Kidney epithelial cell (primary cell): Measurements from ENCODE around the gene RFX3. TPM values are rescaled to one million over a fixed set of nuclear protein-coding genes. Genes with fewer than 3 reads are reported as not detected.
"Not testable (repeated sequence)": the region's sequence is repeated elsewhere in the genome, so short reads cannot be mapped to it uniquely, and the experiment has no call there.

Experiments
- DNase-seq: peaks from one replicate; pipeline ENCODE4 v3.0.0-alpha.2; 2010; ENCODE audit warnings: low read depth
- H3K27me3 ChIP-seq: 2 replicates; pipeline ENCODE4 v1.6.0; 2011; ENCODE audit warnings: low read length; ENCODE audit not compliant: control insufficient read depth, insufficient read depth
- H3K36me3 ChIP-seq: 2 replicates; pipeline ENCODE4 v1.5.1; 2011; ENCODE audit warnings: low read length; ENCODE audit not compliant: control insufficient read depth, insufficient read depth
- H3K4me3 ChIP-seq: 2 replicates; pipeline ENCODE4 v1.5.1; 2011; ENCODE audit warnings: low read depth, mild to moderate bottlenecking, control low read depth, low read length
- total RNA-seq: library from RNA; depleted of rRNA; stranded (reverse); fragments of >200 nt; gene quantifications from 2 replicates; pipeline ENCODE4 v1.2.3, GENCODE V29; 2015
- TF ChIP-seq, protein P1 (sequence below): IDR thresholded peaks from 2 replicates; pipeline ENCODE4 v1.5.1; 2011; ENCODE audit warnings: mild to moderate bottlenecking, moderate library complexity, low read length, control low read depth, inconsistent platforms; ENCODE audit not compliant: insufficient read depth, poor library complexity, severe bottlenecking

RFX3 gene
- total RNA-seq, 1 donor from 2014 or later, result 5.6 TPM

DNA sequence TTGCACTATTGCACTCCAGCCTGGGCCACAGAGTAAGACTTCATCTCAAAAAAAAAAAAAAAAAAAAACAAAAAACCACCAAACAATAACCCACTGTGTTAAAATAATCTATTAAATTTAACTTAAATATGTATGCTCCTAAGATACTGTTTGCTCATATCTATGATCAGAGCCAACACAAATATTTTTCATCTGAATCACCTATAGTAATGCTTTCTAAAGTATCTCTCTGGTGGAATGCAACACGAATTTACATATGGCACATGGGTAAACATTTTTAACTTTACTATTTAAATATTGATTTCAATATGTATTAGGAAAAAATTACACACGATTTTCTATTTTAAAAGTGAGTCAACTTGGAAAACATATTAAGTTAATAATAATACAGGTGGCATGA lies 196.4 kb downstream of the RFX3 start:
- TF ChIP-seq, protein P1, sequence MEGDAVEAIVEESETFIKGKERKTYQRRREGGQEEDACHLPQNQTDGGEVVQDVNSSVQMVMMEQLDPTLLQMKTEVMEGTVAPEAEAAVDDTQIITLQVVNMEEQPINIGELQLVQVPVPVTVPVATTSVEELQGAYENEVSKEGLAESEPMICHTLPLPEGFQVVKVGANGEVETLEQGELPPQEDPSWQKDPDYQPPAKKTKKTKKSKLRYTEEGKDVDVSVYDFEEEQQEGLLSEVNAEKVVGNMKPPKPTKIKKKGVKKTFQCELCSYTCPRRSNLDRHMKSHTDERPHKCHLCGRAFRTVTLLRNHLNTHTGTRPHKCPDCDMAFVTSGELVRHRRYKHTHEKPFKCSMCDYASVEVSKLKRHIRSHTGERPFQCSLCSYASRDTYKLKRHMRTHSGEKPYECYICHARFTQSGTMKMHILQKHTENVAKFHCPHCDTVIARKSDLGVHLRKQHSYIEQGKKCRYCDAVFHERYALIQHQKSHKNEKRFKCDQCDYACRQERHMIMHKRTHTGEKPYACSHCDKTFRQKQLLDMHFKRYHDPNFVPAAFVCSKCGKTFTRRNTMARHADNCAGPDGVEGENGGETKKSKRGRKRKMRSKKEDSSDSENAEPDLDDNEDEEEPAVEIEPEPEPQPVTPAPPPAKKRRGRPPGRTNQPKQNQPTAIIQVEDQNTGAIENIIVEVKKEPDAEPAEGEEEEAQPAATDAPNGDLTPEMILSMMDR, result no peak
- H3K4me3 ChIP-seq, result no peak overlapping the region
- H3K27me3 ChIP-seq, result no peaks in the 10 kb centered on the region
- no peak for DNase-seq
- no peaks in the 10 kb centered on the region for H3K36me3 ChIP-seq

DNA sequence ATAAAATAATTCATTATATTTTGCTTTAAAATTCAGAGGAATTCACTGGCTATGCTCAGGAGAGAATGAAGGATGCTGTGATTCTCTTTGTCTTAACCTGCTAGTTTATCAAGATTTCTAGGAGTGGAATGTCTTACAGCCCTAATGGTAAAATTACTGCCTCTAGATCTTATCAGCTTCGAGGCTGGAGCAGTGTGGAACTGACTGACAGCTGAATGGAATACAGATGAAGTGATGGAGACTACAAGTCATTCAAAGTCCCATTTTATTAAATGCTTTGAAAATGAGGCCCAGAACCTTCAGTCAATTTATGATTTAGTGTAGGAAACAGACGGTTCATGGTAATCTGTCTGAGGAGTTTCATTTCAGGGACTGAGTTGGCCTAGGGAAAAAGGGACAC lies 202.1 kb downstream of the RFX3 start:
- DNase-seq, result no peak
- TF ChIP-seq, protein P1, result no peak
- Histone ChIP-seq H3K27me3 (no peaks in the 10 kb centered on the region), H3K36me3 (no peaks in the 10 kb centered on the region), H3K4me3 (no peak overlapping the region)

DNA sequence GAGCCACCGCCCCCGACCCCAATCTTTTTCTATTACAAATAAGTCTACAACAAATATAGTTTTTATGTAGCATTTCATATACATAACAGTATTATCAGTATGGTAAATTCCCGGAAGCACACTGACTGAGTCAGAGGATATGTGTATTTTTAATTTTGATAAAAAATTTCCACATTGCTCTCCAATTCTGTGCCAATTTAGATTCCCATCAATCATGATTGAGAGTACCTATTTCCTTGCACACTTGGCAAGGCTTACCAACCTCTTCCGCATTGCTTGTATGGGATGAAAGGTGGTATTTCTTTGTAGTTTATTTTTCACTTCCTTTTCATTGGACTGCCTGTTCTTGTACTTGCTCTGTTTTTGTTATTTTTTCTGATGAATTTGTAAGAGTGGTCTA lies 204.6 kb downstream of the RFX3 start:
- no peak overlapping the region for H3K4me3 ChIP-seq
- TF ChIP-seq, protein P1, result no peak
- H3K27me3 ChIP-seq, result no peaks in the 10 kb centered on the region
- no peak for DNase-seq
- H3K36me3 ChIP-seq, result no peaks in the 10 kb centered on the region

DNA sequence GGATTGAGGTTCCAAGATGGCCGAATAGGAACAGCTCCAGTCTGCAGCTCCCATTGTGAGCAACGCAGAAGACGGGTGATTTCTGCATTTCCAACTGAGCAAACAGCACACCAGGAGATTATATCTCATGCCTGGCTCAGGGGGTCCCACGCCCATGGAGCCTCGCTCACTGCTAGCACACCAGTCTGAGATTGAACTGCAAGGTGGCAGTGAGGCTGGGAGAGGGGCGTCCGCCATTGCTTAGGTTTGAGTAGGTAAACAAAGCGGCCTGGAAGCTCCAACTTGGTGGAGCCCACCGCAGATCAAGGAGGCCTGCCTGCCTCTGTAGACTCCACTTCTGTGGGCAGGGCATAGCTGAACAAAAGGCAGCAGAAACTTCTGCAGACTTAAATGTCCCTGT lies 213.2 kb downstream of the RFX3 start:
- not testable (repeated sequence) for H3K4me3 ChIP-seq, H3K27me3 ChIP-seq, H3K36me3 ChIP-seq, DNase-seq

DNA sequence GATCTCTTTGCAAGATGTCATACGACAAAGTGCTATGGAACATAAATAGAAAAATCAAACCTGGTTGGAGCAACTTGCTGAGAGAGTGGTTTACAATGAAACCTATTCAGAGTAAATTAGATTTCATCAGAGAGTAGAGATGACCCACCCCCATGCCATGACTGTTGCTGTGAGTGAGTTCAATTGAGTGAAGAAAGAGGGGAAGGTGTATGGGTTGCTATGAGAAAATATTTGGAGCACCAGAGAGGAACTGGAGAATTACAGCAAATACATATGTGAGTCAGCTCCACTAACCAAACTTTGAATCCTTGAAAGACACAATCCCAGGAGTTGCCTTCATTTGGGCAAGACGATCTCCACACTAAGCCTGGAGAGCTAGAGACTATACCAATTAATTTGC lies 217.2 kb downstream of the RFX3 start:
- H3K27me3 ChIP-seq, result no peaks in the 10 kb centered on the region
- TF ChIP-seq, protein P1, result no peak

DNA sequence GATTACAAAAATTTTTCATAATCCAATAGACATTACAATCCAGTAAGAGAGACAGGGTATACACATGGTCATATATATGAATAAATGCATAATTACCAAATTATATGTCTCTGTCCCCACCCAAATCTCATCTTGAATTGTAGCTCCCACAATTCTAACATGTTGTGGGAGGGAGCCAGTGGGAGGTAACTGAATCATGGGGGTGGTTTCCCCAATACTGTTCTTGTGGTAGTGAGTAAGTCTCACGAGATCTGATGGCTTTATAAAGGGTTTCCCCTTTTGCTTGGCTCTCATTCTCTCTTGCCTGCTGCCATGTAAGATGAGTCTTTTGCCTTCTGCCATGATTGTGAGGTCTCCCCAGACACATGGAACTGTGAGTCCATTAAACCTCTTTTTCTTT lies 221.4 kb downstream of the RFX3 start:
- H3K4me3 ChIP-seq, DNase-seq, H3K36me3 ChIP-seq, H3K27me3 ChIP-seq: not testable (repeated sequence)

More for the DNA sequence above, 217.2 kb downstream of the RFX3 start:
- H3K36me3 ChIP-seq, result no peaks in the 10 kb centered on the region
- DNase-seq, result no peak
- H3K4me3 ChIP-seq, result no peak overlapping the region

DNA sequence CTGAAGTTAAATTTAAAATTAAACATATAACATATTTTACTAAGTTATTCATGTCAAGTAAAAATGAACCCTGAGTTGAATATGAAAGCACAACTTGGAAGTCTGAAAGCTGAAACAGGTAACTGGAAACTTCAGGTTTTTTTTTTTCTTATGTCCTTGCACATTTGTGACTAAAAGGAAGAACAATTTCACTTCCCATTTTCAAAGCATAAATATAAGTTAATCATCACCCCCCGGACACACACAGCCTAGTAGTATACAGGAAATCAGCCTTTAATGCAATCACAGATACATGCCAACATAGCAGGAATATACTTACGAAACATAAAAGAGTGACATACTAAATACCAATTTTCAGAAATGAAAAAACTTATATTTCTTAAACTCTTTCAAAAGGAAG lies 225.9 kb downstream of the RFX3 start:
- TF ChIP-seq, protein P1, result no peak
- Histone ChIP-seq H3K27me3 (no peaks in the 10 kb centered on the region), H3K36me3 (no peaks in the 10 kb centered on the region), H3K4me3 (no peak overlapping the region)
- DNase-seq, result no peak
